ENCODE measurements around the gene TMEM26. TPM values are rescaled to one million over a fixed set of nuclear protein-coding genes. Genes with fewer than 3 reads are reported as not detected.

Gene TMEM26
- total RNA-seq, 4 donors from 2014 or later, result 0.22 to 1.0 TPM; not detected in 2

GRCh38 chr10:61409157-61409556 lies 44.0 kb downstream of the TMEM26 start:
- TF ChIP-seq CTCF (IDR thresholded peaks at IDR 0.05; ENCODE audit: low read depth), result no peak

- no peak for TF ChIP-seq CTCF (IDR thresholded peaks at IDR 0.05; ENCODE audit: low read depth)
These were observed 45.1 kb downstream of the TMEM26 start for GRCh38 chr10:61408105-61408504.

- TF ChIP-seq CTCF (IDR thresholded peaks at IDR 0.05; ENCODE audit: low read depth), result no peak
These were observed 46.4 kb downstream of the TMEM26 start for GRCh38 chr10:61406736-61407135.

GRCh38 chr10:61406242-61406641 lies 46.9 kb downstream of the TMEM26 start:
- TF ChIP-seq CTCF (IDR thresholded peaks at IDR 0.05; ENCODE audit: low read depth), result no peak

GRCh38 chr10:61404751-61405150 lies 48.4 kb downstream of the TMEM26 start:
- TF ChIP-seq CTCF (IDR thresholded peaks at IDR 0.05; ENCODE audit: low read depth), result no peak

- TF ChIP-seq CTCF (IDR thresholded peaks at IDR 0.05; ENCODE audit: low read depth), result no peak
These were observed 52.7 kb downstream of the TMEM26 start for GRCh38 chr10:61400524-61400923.

- no peak for TF ChIP-seq CTCF (IDR thresholded peaks at IDR 0.05; ENCODE audit: low read depth)
These were observed 53.8 kb downstream of the TMEM26 start for GRCh38 chr10:61399406-61399805.
